GM13977 (cell line): ENCODE measurements around the gene OR5B17.

Experiments
- DNase-seq: peaks from one replicate; pipeline ENCODE4 v3.0.0; 2012; ENCODE audit warnings: low spot score
- CTCF ChIP-seq: IDR thresholded peaks from 2 replicates; pipeline ENCODE4 v1.5.1; 2012; ENCODE audit warnings: mild to moderate bottlenecking, control low read depth; ENCODE audit not compliant: insufficient read depth; ENCODE audit errors: extremely low read depth, missing control alignments
- in situ Hi-C: fragments of 300-500 bp; cut with MboI; formaldehyde crosslinking; loops from one replicate; pipeline ENCODE4 v1.12.0; 2022; ENCODE audit warnings: low sequenced_read_pairs, low pct_unique_long_range_greater_than_20kb, mixed read lengths, inconsistent platforms; ENCODE audit not compliant: unreplicated experiment

OR5B17 gene

DNA sequence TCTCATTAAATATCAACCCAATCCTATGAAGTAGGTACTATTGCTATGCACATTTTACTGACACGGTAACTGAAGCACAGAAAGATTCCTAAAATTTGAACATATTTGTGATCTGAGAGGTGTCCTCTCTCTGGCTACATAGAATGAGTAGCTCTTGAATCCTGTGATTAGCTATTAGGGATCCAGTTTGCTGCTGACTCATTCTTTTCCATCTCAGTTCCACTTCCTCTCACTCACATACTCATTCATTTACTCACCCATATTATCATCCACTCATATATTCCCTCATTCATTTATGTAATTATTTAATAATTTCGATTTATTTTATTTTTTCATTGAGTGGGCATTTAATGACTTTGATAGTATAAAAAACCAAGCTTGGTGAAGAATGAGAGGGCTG is 42.7 kb downstream of the OR5B17 start:
- no peak for TF ChIP-seq CTCF
- in situ Hi-C loops = no loop called here
- DNase-seq = no peak
